Neuron (in vitro differentiated cells): ENCODE measurements around the gene DHRS3.
"Not testable (repeated sequence)": the region's sequence is repeated elsewhere in the genome, so short reads cannot be mapped to it uniquely, and the experiment has no call there.

Experiments
- H2AFZ ChIP-seq: one replicate; pipeline ENCODE4 v1.6.1; 2013; ENCODE audit warnings: low read depth, mild to moderate bottlenecking, inconsistent platforms, low read length, moderate library complexity
- H3K27me3 ChIP-seq: one replicate; pipeline ENCODE4 v1.6.1; 2013; ENCODE audit warnings: low read length; ENCODE audit not compliant: insufficient read depth
- H3K36me3 ChIP-seq: one replicate; pipeline ENCODE4 v1.6.1; 2013; ENCODE audit warnings: low read length; ENCODE audit not compliant: insufficient read depth
- H3K4me1 ChIP-seq: one replicate; pipeline ENCODE4 v1.6.1; 2013; ENCODE audit warnings: low read length; ENCODE audit not compliant: insufficient read depth
- H3K4me3 ChIP-seq: 2 replicates; pipeline ENCODE4 v1.5.1; 2013; ENCODE audit warnings: mild to moderate bottlenecking, low read length, moderate library complexity
- H3K9me3 ChIP-seq: one replicate; pipeline ENCODE4 v1.6.1; 2013; ENCODE audit warnings: low read length

The DHRS3 gene

GRCh38 chr1:12566484-12567287, 51.3 kb downstream of the DHRS3 start:
- Histone ChIP-seq H3K4me1 (no peaks in the 10 kb centered on the region), H3K9me3 (peaks cover 6% of the 10 kb centered on the region), H3K4me3 (no peak overlapping the region), H3K27me3 (no peaks in the 10 kb centered on the region), H3K36me3 (no peaks in the 10 kb centered on the region), H2AFZ (no peak overlapping the region)

- Histone ChIP-seq H3K36me3 (no peaks in the 10 kb centered on the region), H3K4me1 (no peaks in the 10 kb centered on the region), H3K9me3 (peaks cover 6% of the 10 kb centered on the region), H2AFZ (no peak overlapping the region), H3K4me3 (no peak overlapping the region), H3K27me3 (no peaks in the 10 kb centered on the region)
These were observed 52.1 kb downstream of the DHRS3 start for GRCh38 chr1:12565966-12566352.

DNA sequence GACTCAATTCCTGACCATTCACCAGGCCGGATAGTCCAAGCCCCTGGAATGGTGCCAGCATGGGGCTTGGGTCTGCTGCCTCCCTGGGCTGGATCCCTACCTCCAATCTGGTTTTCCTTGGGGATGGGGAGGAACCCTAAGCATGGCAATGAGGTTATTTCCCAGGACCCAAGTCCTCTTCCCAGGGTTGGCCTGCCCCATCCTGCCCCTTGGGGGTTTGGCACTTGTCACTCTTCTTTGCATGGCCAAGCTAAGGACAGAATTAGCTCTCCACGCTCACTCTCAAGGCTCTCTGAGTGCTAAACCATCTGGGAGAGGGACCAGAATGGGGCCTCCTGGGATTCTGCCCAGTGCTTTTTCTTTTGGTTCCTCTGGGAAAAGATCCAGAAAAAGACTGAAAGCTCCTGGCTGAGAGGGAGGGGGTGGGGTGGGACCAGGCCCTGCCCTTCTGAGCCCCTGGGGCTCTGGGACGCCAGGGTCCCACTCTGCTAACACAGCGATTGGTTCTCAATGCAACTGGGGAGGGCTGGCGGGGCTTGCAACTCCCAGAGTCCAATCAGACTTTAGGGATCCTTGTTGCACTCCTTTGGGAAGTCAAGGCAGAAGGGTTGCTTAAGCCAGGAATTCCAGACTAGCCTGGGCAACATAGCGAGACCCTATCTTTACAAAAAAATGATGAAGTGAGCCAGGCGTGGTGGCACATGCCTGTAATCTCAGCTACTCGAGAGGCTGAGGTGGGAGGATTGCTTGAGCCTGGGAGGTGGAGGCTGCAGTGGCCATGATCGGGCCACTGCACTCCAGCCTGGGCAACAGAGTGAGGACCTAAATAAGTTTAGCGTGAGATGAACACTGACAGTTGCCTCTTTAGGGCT, 52.7 kb downstream of the DHRS3 start:
- no peak overlapping the region for H2AFZ ChIP-seq

DNA sequence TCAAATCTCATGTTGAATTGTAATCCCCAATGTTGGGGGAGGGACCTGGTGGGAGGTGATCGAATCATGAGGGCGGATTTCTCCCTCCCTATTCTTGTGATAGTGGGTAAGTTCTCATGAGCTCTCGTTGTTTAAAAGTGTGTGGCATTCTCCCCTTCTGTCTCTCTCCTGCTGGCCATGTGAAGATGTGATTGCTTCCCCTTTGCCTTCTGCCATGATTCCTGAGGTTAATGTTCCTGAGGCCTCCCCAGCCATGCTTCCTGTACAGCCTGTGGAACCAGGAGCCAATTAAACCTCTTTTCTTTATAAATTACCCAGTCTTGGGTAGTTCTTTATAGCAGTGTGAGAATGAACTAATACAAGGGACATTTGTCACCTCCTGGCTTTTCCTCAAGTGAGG, 53.8 kb downstream of the DHRS3 start:
- not testable (repeated sequence) for H3K4me1 ChIP-seq, H3K9me3 ChIP-seq, H3K27me3 ChIP-seq, H3K4me3 ChIP-seq, H2AFZ ChIP-seq, H3K36me3 ChIP-seq

More for the DNA sequence above, 52.7 kb downstream of the DHRS3 start:
- H3K4me3 ChIP-seq, result no peak overlapping the region
- no peaks in the 10 kb centered on the region for H3K36me3 ChIP-seq
- H3K4me1 ChIP-seq, result no peaks in the 10 kb centered on the region
- peaks cover 6% of the 10 kb centered on the region for H3K9me3 ChIP-seq
- no peaks in the 10 kb centered on the region for H3K27me3 ChIP-seq

- no peaks in the 10 kb centered on the region for H3K36me3 ChIP-seq
- H3K9me3 ChIP-seq, result peaks cover 6% of the 10 kb centered on the region
- no peak overlapping the region for H2AFZ ChIP-seq
- H3K4me1 ChIP-seq, result no peaks in the 10 kb centered on the region
- no peaks in the 10 kb centered on the region for H3K27me3 ChIP-seq
- H3K4me3 ChIP-seq, result no peak overlapping the region
These were observed 54.9 kb downstream of the DHRS3 start for GRCh38 chr1:12562955-12563576.

- Histone ChIP-seq H3K9me3 (peaks cover 10% of the 10 kb centered on the region), H3K36me3 (no peaks in the 10 kb centered on the region)
These were observed 56.9 kb downstream of the DHRS3 start for GRCh38 chr1:12561121-12561520.

GRCh38 chr1:12556957-12557935, 60.8 kb downstream of the DHRS3 start:
- no peak overlapping the region for H2AFZ ChIP-seq
- H3K9me3 ChIP-seq, result peaks cover 4% of the 10 kb centered on the region
- H3K36me3 ChIP-seq, result no peaks in the 10 kb centered on the region
- H3K27me3 ChIP-seq, result no peaks in the 10 kb centered on the region
- no peak overlapping the region for H3K4me3 ChIP-seq
- H3K4me1 ChIP-seq, result peaks cover 6% of the 10 kb centered on the region

More at GRCh38 chr1:12561121-12561520, 56.9 kb downstream of the DHRS3 start:
- no peaks in the 10 kb centered on the region for H3K27me3 ChIP-seq
- no peak overlapping the region for H3K4me3 ChIP-seq
- no peaks in the 10 kb centered on the region for H3K4me1 ChIP-seq
- no peak overlapping the region for H2AFZ ChIP-seq

GRCh38 chr1:12556368-12556930, 61.6 kb downstream of the DHRS3 start:
- no peaks in the 10 kb centered on the region for H3K36me3 ChIP-seq
- no peak overlapping the region for H3K4me3 ChIP-seq
- peaks cover 4% of the 10 kb centered on the region for H3K9me3 ChIP-seq
- H2AFZ ChIP-seq, result no peak overlapping the region
- peaks cover 6% of the 10 kb centered on the region for H3K4me1 ChIP-seq
- H3K27me3 ChIP-seq, result no peaks in the 10 kb centered on the region

- H2AFZ ChIP-seq, result no peak overlapping the region
- peaks cover 4% of the 10 kb centered on the region for H3K9me3 ChIP-seq
- no peak overlapping the region for H3K4me3 ChIP-seq
- H3K27me3 ChIP-seq, result no peaks in the 10 kb centered on the region
- H3K36me3 ChIP-seq, result no peaks in the 10 kb centered on the region
- H3K4me1 ChIP-seq, result peaks cover 6% of the 10 kb centered on the region
These were observed 62.3 kb downstream of the DHRS3 start for GRCh38 chr1:12555411-12556367.

DNA sequence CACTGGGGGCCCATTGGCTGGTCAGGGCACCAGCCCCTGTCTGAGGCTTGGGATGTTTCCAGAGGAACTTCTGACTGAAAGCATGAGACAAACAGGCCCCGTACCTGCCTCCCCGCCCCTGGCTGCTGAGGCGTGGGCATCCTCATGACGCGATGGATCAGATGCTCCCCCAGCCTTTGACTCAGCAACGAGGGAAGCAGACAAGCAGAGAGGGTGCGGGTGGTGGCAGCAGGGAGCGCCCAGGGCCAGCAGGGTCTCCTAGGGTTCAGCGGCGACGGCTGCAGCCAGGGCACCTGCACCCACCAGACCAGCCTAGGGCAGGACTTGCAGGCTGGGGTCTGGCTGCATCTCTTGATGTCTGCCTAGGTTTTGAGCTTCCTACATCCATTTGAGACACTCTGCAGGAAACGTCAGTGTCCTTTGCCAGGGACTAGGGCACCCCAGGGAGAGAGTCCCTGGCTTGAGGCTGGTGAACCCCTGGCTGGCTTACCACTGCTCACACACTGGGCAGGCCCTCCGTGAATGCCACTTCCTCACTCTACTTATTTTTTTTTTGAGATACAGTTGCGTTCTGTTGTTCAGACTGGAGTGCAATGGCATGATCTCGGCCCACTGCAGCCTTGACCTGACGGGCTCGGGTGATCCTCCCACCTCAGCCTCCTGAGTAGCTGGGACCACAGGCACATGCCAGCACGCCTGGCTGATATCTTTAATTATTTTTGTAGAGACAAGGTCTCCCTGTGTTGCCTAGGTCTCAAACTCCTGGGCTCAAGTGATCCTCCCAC, 63.3 kb downstream of the DHRS3 start:
- Histone ChIP-seq H2AFZ (no peak overlapping the region), H3K36me3 (no peaks in the 10 kb centered on the region), H3K4me1 (peaks cover 10% of the 10 kb centered on the region), H3K9me3 (peaks cover 4% of the 10 kb centered on the region), H3K27me3 (no peaks in the 10 kb centered on the region), H3K4me3 (no peak overlapping the region)

GRCh38 chr1:12553963-12554362, 64.0 kb downstream of the DHRS3 start:
- H3K27me3 ChIP-seq, result no peaks in the 10 kb centered on the region
- peaks cover 4% of the 10 kb centered on the region for H3K9me3 ChIP-seq
- no peak overlapping the region for H3K4me3 ChIP-seq
- H3K4me1 ChIP-seq, result peaks cover 16% of the 10 kb centered on the region
- H2AFZ ChIP-seq, result no peak overlapping the region
- H3K36me3 ChIP-seq, result no peaks in the 10 kb centered on the region
